A549 (cell line): ENCODE results near the gene PSMC5.

ENCODE experiments used
- CHD2 ChIP-seq: fragments of 150-350 bp; IDR thresholded peaks from 2 replicates; pipeline ENCODE4 v1.6.1; 2014; ENCODE audit warnings: low read length; ENCODE audit not compliant: partially characterized antibody
- JUN ChIP-seq, 2 experiments: fragments of >200 bp; sonication (Bioruptor Twin); formaldehyde crosslinking; IDR thresholded peaks; 2 replicates in 1 of 2; 3 replicates in 1 of 2; pipeline ENCODE4 v1.6.1; 2016 to 2017
- POLR2A ChIP-seq: IDR thresholded peaks from 2 replicates; pipeline ENCODE4 v1.6.1; 2012; ENCODE audit warnings: mild to moderate bottlenecking, low read length
- POLR2AphosphoS2 ChIP-seq: conservative IDR thresholded peaks from 2 replicates; pipeline ENCODE4 v1.6.1; 2012; ENCODE audit warnings: low read length, improper control_type of control experiment, inconsistent platforms
- ZFP36 ChIP-seq: fragments of 450-650 bp; IDR thresholded peaks from 2 replicates; pipeline ENCODE4 v1.6.1; 2014; ENCODE audit warnings: borderline replicate concordance; ENCODE audit not compliant: partially characterized antibody
- TF ChIP-seq, protein P1 (sequence below): fragments of >200 bp; sonication (Bioruptor Twin); formaldehyde crosslinking; IDR thresholded peaks from 3 replicates; pipeline ENCODE4 v1.5.1; 2016

- no peak for TF ChIP-seq ZFP36
- TF ChIP-seq, protein P1, sequence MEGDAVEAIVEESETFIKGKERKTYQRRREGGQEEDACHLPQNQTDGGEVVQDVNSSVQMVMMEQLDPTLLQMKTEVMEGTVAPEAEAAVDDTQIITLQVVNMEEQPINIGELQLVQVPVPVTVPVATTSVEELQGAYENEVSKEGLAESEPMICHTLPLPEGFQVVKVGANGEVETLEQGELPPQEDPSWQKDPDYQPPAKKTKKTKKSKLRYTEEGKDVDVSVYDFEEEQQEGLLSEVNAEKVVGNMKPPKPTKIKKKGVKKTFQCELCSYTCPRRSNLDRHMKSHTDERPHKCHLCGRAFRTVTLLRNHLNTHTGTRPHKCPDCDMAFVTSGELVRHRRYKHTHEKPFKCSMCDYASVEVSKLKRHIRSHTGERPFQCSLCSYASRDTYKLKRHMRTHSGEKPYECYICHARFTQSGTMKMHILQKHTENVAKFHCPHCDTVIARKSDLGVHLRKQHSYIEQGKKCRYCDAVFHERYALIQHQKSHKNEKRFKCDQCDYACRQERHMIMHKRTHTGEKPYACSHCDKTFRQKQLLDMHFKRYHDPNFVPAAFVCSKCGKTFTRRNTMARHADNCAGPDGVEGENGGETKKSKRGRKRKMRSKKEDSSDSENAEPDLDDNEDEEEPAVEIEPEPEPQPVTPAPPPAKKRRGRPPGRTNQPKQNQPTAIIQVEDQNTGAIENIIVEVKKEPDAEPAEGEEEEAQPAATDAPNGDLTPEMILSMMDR, result no peak
- TF ChIP-seq POLR2A, result no peak
- TF ChIP-seq CHD2, result no peak
- TF ChIP-seq JUN (IDR thresholded peaks at IDR 0.05), result no peak
- TF ChIP-seq POLR2AphosphoS2, result no peak
Observed at GRCh38 chr17:63816123-63816522, 11.1 kb upstream of the PSMC5 start.
